Ramos (cell line): ENCODE data around the gene BCAS3.

Experiments used
- in situ Hi-C: fragments of 300-500 bp; cut with MboI; formaldehyde crosslinking; loops from one replicate; pipeline ENCODE4 v1.14.3; 2022; ENCODE audit warnings: low sequenced_read_pairs; ENCODE audit not compliant: unreplicated experiment

The BCAS3 gene

DNA sequence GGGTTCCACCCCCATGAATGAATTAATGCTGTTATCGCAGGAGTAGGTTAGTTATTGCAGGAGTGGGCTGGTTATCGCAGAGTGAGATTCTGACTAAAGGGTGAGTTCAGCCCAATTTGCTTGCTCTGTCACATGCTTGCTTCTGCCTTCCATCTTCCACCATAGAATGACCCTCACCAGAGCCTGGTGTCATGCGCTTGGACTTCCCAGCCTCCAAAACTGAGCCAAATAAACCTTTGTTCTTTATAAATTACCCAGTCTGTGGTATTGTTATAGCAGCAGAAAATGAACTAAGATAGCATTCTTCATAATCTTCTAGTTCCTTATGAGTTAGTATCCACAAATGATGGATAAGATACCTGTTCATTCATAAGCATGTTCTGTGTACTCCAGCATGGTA, 486.9 kb downstream of the BCAS3 start:
- in situ Hi-C loops = no loop called here

DNA sequence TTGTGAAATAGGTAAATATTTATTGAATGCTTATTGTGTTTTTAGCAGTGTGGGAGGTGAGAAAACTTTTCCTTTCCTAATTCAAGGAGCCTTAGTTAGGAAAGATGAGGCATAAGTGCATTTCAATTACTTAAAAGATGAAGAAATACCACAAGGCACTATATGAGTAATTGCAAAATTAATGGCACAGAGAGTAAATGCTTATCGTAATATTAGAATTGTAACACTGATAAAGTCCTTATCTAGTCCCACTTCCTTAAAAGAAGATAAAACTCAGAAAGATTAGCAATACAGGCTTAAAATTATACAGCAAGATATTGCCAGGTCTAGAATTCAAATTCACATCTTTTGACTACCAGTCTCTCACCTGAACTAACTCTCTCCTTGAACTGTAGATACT, 489.4 kb downstream of the BCAS3 start:
- in situ Hi-C loops = no loop called here

DNA sequence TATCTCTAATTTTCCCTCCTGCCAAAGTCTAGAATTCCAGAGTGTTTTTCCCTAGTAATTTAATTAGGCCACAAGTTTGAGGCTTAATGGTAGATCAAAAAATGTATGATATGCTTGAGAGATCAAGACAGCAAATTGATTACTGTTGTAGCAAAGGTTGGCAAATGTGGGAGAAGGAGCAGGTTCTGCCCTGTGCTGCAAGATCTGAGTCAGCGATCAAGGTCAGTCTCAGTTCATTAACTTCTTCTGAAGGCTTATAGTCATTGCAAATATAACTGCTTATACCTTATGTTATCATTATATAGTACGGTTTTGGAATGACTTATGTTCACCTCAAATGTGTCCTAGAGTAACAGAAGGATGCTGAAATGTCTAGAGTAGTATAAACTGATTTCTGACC, 490.9 kb downstream of the BCAS3 start:
- in situ Hi-C loops = no loop called here

DNA sequence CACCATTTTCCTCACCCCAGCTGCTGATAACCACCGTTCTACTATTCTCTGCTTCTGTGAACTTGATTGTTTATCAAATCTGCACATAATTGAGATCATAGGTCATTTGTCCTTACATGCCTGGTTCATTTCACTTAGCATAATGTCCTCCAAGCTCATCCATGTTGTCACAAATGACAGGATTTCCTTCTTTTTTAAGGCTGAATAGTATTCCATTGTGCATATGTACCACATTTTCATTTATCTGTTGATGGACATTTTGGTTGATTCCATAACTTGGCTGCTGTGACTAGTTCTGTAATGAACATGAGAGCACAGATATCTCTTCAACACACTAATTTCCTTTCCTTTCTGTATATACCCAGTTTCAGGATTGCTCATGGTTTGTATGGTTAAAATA, 496.7 kb downstream of the BCAS3 start:
- in situ Hi-C loops = no loop called here

DNA sequence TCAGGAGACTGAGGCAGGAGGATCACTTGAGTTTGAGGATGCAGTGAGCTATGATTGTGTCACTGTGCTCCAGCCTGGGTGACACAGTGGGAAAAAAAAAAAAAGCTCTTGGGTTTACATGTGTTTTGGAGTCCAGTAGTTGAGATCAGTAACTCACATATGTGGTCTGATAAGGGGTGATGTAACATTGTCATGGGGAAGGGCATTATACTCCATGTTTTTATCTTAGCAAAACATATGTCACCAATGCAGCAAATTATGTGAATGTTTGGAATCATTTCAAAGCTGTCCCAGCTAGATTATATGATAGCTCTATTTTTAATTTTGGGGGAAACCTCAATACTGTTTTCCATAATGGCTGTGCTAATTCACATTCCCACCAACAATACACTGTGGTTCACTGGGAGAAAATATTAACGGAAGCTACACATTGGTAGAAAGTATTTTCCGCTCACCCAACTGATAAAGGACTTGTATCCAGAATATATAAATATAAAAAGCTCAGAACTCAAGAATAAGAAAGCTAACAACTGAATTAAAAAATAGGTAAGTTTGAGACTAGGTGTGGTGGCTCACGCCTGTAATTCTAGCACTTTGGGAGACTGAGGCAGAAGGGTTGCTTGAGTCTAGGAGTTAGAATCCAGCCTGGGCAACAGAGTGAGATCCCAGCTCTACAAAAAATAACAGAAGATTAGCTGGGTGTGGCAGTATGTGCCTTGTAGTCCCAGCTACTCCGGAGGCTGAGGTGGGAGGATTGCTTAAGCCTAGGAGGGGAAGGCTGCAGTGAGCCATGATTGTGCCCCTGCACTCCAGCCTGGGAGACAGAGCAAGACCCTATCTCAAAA, 497.9 kb downstream of the BCAS3 start:
- in situ Hi-C loops = no loop called here

DNA sequence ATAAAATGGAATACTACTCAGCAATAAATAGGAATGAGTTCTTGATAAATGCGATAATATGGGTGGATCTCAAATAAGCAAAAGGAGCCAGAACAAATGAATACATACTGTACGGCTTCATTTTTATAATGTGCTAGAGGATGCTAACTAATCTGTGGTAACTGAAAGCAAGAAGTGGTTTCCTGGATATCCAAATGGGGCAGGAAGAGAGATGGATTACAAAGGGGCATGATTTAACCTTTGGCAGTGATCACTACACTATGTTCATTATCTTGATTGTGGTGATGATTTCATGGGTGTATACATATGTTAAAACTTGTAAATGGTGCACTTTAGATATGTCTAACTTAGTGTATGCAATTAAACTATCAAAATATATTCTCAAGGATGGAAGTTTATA, 499.7 kb downstream of the BCAS3 start:
- in situ Hi-C loops = no loop called here

DNA sequence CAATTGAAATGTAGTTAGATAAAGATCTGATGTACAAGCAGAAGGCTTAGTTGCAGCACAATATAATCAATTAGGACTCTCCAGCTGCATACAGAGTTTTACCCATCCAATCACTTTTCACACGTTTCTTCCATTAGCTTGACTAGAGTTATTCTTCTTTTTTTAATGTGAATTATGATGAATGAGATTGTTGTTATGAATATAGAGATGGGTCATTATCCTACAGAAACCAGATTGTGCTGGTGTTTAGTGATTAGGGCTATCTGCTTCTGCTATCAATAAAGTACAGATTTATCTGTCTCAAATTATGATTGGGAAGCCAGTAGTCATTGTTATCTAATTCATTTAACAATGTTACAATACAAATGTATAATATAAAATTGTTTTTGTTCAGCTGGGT, 500.6 kb downstream of the BCAS3 start:
- in situ Hi-C loops = no loop called here

DNA sequence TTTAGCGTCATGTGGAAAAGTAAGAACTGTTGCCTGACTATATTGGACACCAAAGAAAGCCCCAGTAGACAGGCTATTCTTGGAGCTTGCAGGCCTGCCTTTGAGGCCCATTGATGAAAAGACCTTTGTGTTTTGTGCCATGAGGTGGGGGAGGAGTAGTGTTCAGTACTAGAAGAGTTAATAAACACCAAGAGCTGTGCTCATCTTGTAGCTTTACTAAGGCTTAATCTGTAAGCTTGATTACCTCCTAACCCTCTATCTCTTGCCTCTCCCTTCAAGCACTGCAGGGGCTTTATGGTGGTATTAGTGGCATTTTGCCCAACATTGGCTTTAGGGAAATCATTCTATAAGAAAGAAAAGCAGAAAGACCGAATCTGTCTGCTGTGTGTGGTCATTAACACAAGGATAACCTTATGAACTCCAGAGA, 501.7 kb downstream of the BCAS3 start:
- in situ Hi-C loops = no loop called here

DNA sequence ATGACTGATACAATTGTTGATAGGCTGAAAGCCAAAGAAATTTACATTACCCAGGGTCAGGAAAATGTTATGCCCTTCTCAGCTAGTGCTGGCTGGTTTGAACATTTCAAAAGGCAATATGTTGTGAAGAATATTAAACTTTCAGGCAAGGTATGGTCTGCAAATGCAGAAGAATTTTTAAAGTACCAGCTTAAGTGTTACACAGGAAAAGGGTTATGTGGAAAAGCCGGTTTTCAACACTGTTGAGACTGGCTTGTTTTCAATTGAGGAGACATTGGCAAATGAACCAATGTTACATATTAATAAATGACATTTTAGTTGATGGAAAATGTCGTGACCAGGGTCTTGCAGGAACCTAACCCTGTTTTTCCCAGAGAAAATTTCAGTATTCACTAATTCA, 506.1 kb downstream of the BCAS3 start:
- in situ Hi-C loops = no loop called here

DNA sequence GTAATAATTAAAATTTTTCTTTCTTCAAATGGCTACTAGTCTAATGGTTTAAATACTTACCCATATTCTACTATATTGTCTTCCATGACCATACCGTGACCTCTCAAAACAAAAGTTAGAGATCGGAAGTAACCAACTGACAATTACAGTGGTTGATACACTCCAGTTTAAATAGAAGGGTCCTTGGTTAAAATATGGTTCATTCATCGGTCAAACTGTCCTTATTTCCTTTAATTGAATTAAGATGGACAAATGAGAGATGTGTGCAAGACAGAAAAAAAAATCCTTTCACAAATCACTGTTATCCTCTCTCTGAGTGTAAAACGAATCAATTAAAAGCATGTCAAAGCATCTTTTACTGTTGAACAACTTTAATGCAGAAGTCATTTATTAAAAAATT, 507.7 kb downstream of the BCAS3 start:
- in situ Hi-C loops = no loop called here

DNA sequence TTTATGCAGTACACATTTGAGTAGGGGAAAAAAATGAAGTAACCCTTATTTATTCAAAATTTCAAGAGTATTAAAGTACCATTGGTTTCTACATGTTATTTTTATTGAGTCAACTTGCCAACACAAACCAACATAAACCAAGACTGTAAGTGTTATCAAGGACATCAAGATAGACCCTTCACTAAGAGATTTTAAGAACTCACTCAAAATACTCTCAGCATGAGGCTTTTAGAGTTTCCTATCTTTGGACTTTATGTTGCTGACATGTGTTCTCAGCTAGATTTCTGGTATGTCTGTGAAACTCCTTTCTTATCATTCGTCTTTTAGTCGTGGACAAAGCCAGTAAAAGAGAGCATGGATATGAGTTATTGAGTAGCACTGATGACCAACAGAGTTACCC, 509.4 kb downstream of the BCAS3 start:
- in situ Hi-C loops = no loop called here

DNA sequence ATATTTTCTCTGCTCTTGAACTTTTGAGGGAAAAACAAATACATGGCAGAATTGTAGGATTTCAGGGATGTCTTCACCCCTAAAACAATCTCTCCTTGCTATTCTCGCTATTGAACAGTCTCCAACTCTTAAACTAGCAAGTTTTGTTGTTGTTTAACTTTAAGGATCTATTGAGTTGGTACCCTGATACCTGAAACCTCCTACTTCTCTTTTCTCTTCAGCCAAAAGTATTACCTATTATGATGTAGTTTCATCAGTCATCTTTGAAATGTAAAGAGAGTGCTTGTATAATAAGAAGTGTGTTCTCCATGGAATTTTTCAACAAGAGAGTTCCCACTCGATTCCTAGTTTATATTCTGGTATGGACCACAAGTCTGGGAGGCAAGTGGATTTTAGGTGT, 510.4 kb downstream of the BCAS3 start:
- in situ Hi-C loops = no loop called here

DNA sequence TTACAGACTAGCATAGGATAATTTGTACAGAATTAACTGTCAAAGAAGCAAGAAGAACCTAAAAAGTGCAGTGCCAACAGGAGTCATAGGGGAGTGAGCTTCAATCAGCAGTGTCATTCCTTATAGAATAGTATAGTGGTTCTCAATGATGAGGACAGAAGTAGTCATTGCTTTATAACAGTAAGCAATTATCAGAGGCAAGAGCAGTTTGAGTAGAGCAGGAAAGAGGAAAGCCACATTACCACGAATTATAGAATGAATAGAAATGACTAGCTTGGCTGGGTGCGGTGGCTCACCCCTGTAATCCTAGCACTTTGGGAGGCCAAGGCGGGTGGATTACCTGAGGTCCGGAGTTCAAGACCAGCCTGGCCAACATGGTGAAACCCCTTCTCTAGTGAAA, 512.3 kb downstream of the BCAS3 start:
- in situ Hi-C loops = no loop called here

DNA sequence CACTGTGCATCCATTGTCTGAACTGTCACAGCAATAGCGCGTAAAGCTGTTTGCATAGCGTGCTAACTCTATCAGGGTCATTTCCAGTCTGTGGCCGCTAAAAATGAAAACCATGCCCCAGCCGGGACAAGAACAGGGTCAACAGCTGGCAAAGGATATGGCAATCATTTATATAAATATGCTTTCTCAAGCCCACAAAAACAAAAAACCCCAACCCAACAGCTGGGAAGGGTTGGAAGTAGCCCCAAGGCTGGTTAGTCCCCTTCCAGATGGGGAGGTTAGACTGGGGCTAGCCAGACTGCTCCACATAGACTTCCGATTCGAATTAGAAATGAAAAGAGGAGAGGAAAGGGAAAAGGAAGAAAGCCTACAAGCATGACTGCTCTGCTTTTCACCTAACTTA, 518.7 kb downstream of the BCAS3 start:
- in situ Hi-C loops = no loop called here

DNA sequence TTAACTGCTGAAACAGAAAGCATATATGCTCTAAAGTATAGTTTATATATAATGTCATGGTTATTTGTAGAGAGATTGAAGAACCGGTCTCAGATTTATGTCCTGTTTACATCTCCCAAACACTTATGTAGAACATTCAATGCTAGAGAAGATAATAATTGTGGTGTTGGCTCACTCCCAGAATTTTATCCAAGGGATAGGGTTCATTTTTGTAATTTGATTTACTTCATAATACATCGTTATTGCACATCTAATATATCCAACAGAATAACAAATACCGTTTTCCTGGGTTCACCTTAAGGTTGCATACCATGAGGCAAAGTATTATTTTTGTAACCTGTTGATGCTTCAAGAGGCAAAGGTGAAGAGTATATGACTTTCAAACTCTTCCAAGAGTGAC, 519.1 kb downstream of the BCAS3 start:
- in situ Hi-C loops = no loop called here

DNA sequence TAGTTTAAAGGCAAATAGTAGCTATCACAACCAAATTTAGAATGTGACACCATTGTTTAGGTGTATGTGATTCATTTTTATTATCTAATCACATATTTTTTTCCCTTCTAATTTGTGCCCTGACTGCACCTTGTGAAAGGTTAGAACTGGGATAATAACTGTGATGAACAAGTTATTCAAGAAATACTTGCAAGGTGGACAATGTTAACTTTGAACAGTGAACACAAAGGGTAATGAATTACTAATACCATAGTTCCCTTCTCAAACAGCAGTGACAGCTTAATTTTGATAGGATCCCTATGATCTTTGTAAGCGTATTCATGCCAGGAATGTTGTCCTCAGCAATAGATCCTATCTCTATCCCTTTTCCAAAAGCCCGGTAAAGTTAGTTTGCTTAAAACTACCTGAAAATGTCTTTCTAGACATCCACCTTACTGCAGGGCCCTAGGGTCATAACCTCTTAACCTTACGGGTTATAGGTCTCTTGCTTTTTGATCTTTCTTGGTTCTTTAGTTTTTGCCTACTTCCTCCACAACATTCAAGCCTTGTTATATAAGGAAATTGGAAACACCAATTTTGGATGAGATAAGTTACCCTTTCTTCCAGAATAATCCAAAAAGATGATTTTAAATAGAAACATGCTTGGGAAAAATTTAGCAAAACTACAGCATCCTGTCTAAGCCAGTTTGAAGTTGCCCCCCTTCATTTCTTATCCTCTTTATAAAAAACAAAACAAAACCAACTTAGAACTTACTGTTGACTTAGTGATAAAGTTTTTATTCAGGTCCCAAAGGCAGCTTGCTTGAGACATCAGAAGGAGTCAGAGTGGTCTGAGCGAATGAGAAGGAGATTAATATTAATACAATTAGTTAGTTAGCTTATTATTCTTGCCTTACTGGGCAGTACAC, 522.0 kb downstream of the BCAS3 start:
- in situ Hi-C loops = no loop called here

DNA sequence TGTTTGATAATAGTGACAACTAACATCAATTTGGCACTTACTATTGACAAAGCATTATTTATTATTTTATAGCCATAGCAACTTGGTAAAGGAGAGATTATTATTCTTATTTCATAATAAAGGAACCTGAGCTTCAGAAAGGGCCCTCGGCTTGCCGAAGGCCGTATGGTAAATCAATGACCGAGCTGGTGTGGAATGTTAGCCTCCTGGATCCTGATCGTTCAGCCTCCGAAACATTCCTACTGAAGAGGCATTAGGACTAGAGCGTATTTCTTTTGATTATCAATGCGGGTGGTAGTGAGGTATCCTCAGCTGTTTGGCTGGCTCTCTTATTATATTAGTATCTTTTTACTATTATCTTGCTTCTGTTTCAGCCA, 522.7 kb downstream of the BCAS3 start:
- in situ Hi-C loops = no loop called here

DNA sequence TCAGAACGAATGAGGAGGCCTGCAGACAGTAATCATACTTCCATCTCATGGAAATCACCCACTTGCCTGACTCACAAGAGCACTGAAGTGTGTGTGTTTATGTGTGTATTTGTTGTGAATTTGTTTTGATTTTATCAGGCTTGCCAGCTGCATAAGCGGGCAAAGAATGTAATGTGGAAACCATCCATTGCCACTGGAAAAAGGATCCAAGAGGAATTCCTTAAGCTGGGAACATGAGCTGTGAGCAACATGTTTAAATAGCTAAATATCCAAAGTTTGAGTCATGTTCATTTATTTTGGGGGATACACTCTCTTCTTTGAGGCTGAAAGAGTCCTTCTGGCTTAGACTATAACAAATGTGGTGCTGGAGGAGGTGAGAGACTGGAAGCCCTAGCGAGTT, 523.6 kb downstream of the BCAS3 start:
- in situ Hi-C loops = no loop called here

DNA sequence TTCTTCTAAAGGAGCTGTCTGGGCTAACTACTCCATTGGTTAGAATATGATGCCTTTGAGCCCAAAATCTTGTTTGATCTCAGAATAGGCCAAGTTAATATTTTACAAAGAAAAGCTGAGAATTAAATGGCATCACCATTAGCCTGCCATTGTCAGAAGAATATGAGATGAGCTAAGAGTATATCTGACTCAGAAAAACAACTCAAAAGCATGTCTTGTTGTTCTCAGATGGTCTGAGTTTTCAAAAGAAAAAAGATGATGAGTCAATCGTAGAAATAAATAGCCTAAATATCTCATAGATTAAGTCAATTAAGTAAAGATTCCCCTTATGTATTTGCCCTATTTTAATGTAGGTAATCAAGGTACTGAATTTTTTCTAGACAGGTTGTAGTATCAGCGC, 524.9 kb downstream of the BCAS3 start:
- in situ Hi-C loops = no loop called here

DNA sequence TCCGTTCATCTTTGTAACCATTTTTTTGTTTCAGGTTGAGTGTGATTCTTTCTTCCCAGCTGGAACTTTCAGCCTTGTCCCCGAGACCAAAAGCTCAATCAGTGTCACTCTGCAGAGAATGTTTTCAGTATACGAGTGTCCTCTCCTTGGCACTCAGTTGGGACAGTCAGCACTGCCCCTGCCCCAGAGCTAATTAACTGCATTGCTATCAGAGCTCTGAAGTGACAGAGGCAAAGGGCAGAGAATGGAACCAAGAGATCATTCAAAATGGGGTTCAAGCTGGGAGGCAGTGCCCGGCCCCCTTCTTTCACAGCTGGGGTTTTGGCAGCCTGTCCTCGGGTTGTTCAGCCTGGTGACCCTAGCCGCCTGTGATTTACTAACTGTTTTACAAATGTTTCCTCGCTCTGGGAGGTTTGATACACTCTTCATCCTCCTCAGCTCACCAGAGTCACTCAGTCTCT, 526.0 kb downstream of the BCAS3 start:
- in situ Hi-C loops = no loop called here

DNA sequence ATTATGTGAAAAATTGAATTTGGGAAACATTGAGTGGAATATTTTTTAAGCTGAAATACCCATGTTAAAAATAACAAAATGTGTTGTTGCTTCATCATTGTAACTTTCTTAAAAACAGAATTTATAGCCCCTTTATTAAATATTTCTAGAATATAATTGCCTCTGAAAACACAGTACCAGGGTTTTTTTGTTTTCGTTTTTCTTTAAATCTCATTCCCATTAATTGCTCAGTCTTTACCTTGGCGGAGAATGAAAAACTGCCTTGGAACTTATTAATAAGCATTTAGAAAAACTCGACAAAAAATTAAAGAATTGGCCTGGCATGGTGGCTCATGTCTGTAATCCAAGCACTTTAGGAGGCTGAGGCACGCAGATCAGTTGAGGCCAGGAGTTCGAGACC, 526.8 kb downstream of the BCAS3 start:
- in situ Hi-C loops = no loop called here
